ENCODE data around the gene WDR90.

Gene WDR90

GRCh38 chr16:660459-661183 lies 11.5 kb downstream of the WDR90 start:
- no peak for DNase-seq (ENCODE audit: low read depth, low spot score)

DNA sequence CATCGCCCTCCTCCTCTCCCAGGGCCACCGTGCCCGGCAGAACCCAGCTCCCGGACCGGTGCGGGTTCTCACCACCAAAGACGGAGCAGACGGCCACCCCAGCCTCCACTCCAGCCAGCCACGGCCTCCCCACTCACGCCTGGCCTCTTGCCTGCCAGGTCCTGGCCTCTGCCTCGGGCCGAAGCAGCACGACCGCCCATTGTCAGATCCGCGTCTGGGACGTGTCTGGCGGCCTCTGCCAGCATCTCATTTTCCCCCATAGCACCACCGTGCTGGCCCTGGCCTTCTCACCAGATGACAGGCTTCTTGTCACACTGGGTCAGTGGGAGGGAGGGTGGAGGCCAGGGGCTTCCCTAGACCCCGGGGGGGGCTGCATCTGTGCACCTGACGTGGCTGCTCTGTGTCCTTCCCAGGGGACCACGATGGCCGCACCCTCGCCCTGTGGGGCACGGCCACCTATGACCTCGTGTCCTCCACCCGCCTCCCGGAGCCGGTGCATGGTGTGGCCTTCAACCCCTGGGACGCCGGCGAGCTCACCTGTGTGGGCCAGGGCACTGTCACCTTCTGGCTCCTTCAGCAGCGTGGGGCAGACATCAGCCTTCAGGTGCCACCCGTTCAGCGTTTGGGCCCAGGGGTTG lies 12.1 kb downstream of the WDR90 start:
- DNase-seq (ENCODE audit: low read depth, low spot score), result no peak

DNA sequence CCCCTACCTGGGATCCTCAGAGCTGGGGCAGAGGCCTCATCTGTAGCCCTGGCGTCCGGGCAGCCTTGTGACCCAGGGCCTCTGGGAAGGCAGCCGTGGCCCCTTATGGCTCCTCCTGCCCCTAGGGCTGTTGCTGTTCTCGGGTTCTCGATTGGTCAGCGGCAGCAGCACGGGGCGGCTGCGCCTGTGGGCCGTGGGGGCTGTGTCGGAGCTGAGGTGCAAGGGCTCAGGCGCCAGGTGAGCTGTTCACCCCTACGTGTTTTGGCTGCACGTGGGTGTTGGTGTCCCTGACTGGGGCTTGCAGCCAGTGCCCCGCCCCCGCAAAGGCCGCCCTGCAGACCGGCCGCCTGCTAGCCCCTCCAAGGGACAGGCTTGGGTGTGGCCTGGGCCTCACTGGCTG lies 12.9 kb downstream of the WDR90 start:
- DNase-seq (ENCODE audit: low read depth, low spot score), result no peak

DNA sequence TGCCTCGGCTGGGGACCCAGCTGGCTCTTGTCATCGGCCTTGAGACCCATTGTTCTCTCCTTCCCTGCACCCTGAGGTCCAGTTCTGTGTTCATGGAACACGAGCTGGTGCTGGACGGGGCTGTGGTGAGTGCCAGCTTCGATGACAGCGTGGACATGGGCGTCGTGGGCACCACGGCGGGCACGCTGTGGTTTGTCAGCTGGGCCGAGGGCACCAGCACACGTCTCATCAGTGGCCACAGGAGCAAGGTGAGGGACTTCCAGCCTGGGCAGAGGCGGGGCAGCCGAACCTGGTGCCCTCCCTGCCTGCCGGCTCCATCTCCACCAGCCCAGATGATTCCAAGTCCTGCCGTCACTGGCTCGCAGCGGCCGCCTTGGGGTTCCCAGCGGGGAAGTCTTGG lies 13.4 kb downstream of the WDR90 start:
- no peak for DNase-seq (ENCODE audit: low read depth, low spot score)

DNA sequence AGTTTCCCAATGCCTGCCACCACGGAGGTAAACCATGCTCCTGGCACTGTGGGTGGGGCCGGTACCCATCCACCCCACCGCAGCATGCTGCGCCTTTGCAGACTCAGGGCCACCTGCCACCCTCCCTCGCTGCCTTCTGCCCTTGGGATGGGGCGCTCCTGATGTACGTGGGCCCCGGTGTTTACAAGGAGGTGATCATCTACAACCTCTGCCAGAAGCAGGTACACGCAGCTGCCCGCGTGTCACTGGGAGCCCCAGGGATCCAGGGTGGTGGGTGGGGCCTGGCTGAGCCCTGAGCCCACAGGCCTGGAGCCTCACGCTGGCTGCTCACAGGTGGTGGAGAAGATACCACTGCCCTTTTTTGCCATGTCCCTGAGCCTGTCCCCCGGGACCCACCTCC lies 17.4 kb downstream of the WDR90 start:
- no peak for DNase-seq (ENCODE audit: low read depth, low spot score)

DNA sequence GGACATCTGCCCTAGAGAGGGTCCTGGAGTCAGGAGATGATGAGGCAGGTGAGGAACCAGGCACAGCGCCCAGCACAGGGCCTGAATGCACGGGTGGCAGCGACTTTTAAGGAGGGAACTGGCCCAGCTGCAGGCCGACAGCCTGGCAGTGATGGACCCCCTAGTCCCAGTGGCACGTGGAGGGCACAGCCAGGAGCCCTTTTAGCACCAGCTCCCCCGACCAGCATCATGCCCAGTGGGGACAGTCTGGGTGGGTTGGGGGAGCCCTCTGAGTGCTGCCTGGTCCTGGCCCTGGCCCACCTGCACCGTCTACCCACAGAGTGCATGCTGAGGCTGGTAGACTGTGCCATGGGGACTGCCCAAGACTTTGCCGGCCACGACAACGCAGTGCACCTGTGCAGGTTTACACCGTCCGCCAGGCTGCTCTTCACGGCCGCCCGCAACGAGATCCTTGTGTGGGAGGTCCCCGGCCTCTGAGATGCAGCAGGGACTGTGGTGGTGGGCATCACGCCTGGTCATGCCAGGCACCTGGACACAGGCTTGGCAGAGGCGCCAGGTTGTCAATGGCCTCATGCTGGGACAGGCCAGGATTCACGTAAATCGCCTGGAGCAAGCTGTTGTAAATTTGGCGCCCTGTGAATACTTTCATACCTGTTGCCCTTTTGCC lies 18.1 kb downstream of the WDR90 start:
- DNase-seq (ENCODE audit: low read depth, low spot score), result no peak

GRCh38 chr16:667780-668518 lies 18.8 kb downstream of the WDR90 start, which contains the start of gene RHOT2:
RHOT2 (plus strand) TSS chr16:668132; CDS start chr16:668200, 68 bp downstream.
- DNase-seq (ENCODE audit: low read depth, low spot score), result no peak

DNA sequence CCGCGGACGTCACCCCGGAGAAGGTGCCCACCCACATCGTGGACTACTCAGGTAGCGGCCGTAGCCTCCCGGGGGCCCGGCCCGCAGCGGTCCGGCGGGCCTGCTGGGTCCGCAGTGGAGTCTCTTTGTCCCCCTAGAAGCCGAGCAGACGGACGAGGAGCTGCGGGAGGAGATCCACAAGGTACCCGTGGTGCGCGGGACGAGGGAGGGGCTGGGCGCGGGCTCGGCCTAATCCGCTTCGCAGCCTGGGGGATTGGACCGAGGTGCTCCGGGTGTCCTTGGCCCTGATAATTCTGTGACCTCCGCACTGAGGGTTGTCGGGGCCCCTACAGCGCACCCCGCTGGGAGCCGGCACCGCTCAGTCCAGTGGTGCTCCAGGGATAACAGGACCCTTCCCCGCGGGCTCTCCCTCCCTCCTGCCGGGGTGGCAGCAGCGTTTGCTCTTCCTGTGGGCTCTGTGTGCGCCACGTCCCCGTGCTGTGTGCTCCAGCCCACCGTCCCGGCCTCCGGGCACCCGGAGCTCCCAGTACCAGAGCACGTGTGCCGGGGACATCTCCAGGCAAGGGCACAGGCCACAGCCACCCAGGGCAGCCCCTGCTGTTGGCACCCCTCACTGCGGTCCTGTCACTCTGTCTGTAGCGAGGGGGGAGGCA lies 19.5 kb downstream of the WDR90 start:
- DNase-seq (ENCODE audit: low read depth, low spot score), result no peak

DNA sequence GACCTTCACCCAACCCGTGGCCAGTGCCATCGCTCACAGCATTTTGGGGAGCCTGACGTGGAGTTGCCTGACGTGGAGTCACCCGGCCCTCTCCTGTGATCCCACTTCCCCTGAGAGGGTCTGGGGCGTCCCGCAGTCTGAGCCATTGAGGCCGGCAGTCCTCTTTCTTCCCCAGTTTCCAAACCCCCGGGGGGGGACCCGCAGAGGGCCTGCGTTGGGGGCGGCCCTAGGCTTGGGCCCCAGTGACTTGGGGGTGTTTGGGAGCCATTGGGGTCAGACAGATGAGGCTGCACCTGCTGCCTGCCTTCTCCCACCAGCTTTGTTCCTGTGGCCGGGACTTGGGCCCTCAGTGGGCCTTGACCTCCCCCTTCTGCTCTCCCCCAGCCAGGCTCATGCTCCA lies 20.5 kb downstream of the WDR90 start:
- DNase-seq (ENCODE audit: low read depth, low spot score), result no peak

GRCh38 chr16:670485-671352 lies 21.6 kb downstream of the WDR90 start:
- DNase-seq (ENCODE audit: low read depth, low spot score), result no peak

DNA sequence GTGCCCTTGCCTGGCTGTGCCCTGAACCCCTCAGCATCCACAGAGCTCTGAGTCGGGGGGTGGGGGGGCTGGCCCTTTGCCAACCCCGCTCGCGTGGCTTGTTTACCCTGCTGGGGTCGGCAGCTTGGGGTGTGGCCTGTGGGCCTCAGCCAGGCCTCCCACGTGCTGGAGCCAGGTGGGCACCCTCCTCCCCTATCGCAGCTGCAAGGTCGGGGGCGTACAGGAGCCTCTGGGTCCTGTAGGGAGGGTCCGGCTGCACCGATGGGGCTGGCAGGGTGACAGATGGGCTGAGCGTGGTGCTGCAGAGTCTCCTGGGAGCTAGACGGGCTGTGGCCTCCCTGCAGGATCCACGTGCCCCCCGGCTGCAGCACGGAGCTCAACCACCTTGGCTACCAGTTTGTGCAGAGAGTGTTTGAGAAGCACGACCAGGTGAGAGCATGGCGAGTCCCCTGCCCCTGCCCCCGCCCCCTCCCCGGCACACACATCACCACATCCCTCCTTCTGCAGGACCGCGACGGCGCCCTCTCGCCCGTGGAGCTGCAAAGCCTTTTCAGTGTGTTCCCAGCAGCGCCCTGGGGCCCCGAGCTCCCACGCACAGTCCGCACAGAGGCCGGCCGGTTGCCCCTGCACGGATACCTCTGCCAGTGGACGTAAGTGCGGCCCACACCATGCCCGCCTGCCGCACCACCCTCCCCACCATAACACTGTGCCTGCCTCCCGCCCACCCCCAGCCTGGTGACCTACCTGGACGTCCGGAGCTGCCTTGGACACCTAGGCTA lies 22.4 kb downstream of the WDR90 start:
- no peak for DNase-seq (ENCODE audit: low read depth, low spot score)

DNA sequence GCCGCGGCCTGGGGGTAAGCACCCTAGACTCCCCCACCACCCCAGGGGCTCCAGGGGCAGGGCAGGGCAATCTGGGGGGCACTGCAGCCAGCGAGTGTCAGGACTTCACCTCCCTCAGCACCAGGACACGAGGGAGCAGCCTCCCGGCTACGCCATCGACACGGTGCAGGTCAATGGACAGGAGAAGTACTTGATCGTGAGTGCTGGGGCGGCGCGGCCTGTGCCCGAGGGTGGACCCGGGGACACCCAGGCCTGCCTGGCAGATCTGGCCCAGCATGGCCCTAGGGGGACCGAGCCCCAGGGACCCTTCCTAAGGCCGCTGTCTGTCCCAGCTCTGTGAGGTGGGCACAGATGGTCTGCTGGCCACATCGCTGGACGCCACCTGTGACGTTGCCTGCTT lies 23.2 kb downstream of the WDR90 start:
- no peak for DNase-seq (ENCODE audit: low read depth, low spot score)

DNA sequence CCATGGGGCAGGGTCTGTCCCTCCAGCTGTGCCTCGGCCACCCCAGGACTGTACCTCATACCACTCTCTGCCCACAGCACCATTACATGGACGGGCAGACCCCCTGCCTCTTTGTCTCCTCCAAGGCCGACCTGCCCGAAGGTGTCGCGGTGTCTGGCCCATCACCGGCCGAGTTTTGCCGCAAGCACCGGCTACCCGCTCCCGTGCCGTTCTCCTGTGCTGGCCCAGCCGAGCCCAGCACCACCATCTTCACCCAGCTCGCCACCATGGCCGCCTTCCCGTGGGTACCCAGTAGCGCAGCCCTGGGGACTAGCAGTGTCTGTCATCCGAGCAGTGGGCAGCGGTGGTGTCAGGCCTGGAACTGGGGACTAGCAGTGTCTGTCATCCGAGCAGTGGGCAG lies 23.7 kb downstream of the WDR90 start:
- no peak for DNase-seq (ENCODE audit: low read depth, low spot score)

- no peak for DNase-seq (ENCODE audit: low read depth, low spot score)
These were observed 24.3 kb downstream of the WDR90 start for GRCh38 chr16:673399-673991.

DNA sequence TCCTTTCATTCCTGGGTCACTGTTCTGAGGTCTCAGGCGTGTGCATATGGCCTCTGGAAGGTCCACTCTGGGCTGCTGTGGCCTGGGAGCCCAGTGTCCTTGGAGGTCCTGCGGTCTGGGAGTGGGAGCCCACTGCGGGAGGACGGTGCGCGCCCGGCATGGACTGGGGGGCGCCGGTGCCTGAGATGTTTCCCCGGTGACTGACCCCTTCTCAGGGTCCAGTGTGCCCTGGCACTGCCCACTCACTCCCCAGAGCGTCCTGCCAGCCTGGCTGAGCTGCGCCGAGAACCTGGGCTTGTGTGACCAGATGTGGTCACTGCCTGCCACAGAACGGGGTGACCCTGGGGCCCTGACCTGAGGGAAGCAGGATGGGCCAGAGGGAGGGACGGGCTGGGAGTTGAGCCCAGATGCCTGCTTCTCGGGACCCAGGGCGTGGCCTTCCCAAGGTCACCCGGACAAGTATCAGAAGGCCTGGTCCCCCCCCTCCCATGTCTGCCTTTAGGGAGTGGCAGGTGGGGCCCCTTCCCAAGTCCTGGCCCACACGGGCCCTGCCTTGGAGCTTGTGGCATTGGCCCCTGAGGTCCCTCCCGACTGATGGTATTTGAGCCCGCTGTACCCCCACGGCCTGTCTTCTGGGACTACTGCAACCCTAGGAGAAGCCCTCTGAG lies 25.2 kb downstream of the WDR90 start:
- DNase-seq (ENCODE audit: low read depth, low spot score), result no peak

DNA sequence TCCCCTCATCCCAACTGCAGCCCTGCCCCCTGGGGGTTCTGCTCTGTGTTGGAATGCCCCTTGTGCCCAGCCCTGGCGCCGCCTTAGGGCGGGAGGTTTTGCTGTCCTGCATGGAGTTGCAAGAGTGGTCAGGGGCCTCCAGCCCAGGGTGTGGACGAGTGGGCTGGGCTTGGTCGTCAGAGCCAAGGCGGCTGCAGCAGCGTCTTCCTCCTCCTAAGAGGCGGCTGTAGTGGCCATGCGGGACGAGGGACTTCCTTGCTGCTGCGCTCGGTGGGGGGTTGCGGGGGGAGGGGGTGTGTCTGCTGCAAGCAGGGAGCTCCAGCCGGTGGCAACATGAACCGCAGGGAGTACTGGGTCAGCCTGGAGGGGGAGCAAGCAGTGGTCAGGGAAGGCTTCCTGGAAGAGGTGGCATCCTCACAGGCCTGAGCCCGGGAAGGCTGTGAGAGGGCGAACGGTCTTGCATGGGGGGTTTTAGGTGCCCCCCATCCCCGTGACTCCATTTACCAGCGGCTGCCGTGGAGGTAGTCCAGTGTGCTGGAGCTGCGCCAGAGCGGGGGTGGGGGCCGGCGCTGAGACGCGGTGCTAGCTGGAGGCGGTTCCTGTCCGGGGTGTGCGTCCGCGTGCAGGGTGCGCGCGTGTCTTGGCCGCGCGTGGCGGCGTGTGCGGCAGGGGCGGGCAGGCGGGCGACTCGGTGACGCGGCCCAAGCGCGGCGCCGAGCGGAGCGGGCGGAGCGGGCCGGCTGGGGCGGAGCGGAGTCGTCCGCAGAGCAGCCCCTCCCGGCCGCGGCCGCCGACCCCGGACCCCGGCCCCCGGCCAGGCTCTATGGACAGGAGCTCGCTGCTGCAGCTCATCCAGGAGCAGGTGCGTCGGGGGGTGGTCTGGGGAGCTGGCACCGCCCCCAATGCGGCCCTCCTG lies 26.1 kb downstream of the WDR90 start, which contains the start of gene RHBDL1:
RHBDL1 (plus strand) TSS at position 704 of the 916 bp plus-strand sequence; CDS start at position 824, 120 bp downstream.
- no peak for DNase-seq (ENCODE audit: low read depth, low spot score)

GRCh38 chr16:675884-676564 lies 26.9 kb downstream of the WDR90 start:
- no peak for DNase-seq (ENCODE audit: low read depth, low spot score)
